ENCODE results near the gene NTRK3. TPM values are rescaled to one million over a fixed set of nuclear protein-coding genes. Genes with fewer than 3 reads are reported as not detected.

The NTRK3 gene
- total RNA-seq, 4 donors from 2014 or later = 0.35 to 5.8 (median 3.0) TPM

DNA sequence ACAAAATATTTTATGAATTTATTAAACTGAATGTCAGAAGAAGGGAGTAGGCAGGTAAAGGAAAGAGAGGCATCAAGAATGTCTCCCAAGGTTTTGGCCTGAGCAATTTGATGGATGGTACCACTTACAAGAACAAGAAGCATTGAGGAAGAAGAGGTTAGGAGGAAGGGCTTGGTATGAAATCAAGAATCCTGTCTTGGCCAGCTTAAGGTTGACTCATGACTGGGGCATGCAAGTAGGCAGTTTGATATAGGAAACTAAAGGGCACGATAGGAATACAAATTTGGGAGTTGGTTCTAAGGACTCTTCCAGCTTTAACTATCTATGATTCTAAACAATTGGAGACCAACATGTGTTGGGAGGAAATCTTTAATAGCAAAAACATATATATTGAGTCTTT lies 79.1 kb downstream of the NTRK3 start:
- H3K36me3 ChIP-seq = no peaks in the 10 kb centered on the region
- H3K27ac ChIP-seq = no peak overlapping the region
- no peaks in the 10 kb centered on the region for H3K9me3 ChIP-seq
- H3K4me1 ChIP-seq = no peaks in the 10 kb centered on the region
- no peaks in the 10 kb centered on the region for H3K27me3 ChIP-seq
- no peak for DNase-seq
- no peak for TF ChIP-seq POLR2A (IDR thresholded peaks at IDR 0.05)
- TF ChIP-seq, protein P1, sequence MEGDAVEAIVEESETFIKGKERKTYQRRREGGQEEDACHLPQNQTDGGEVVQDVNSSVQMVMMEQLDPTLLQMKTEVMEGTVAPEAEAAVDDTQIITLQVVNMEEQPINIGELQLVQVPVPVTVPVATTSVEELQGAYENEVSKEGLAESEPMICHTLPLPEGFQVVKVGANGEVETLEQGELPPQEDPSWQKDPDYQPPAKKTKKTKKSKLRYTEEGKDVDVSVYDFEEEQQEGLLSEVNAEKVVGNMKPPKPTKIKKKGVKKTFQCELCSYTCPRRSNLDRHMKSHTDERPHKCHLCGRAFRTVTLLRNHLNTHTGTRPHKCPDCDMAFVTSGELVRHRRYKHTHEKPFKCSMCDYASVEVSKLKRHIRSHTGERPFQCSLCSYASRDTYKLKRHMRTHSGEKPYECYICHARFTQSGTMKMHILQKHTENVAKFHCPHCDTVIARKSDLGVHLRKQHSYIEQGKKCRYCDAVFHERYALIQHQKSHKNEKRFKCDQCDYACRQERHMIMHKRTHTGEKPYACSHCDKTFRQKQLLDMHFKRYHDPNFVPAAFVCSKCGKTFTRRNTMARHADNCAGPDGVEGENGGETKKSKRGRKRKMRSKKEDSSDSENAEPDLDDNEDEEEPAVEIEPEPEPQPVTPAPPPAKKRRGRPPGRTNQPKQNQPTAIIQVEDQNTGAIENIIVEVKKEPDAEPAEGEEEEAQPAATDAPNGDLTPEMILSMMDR (IDR thresholded peaks at IDR 0.05) = no peak
- no peak overlapping the region for H3K4me3 ChIP-seq

- TF ChIP-seq, protein P1 (IDR thresholded peaks at IDR 0.05) = no peak
- TF ChIP-seq POLR2A (IDR thresholded peaks at IDR 0.05) = no peak
- Histone ChIP-seq H3K4me1 (no peaks in the 10 kb centered on the region), H3K27ac (no peak overlapping the region), H3K27me3 (no peaks in the 10 kb centered on the region), H3K9me3 (no peaks in the 10 kb centered on the region), H3K36me3 (no peaks in the 10 kb centered on the region), H3K4me3 (no peak overlapping the region)
- DNase-seq = no peak
These were observed 82.0 kb downstream of the NTRK3 start for GRCh38 chr15:88174571-88174970.

DNA sequence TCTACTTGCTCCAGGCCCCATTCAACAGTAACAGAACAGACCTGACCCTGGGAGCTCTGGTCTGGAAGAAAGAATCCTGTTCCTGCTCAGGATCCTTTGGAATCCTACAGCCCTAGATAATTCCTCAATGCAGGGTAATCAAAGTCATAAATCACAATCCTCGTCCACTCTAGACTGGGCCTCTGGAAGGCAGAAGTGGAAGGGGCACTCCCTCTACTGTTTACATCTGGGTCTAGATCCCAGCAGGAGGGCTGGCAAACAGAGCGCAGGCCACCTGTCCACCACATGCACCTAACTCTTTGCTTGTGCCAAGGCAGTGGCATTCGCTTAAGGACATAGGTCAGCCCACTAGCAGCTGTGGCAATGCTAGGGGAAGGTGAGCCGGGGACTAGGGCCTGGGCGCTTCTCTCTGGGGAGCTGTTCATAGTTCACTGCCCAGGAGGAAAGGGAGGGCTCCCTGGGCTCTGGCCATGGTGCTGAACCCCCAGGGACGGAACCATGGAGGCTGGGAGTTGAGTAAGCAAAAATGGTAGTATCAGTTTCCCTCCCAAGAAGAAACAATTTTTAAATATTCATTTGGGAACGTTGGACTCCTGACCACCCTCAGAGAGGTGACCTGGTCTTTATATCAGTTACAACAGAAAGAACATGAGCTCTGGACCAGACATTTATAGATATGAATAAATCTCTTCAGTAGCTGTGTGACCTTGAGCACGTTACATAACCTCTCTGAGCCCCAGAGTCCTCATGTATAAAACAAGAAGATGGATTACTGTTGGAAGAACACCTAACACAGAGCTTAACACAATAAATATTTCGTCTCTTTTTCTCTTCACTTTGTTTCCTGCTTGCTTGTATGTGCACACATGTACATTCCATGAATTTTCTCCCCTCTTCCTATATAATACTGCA lies 90.2 kb downstream of the NTRK3 start:
- H3K27ac ChIP-seq = no peak overlapping the region
- no peaks in the 10 kb centered on the region for H3K27me3 ChIP-seq
- no peak overlapping the region for H3K4me3 ChIP-seq
- no peaks in the 10 kb centered on the region for H3K36me3 ChIP-seq
- no peaks in the 10 kb centered on the region for H3K4me1 ChIP-seq
- no peak for DNase-seq
- TF ChIP-seq POLR2A (IDR thresholded peaks at IDR 0.05) = no peak
- TF ChIP-seq, protein P1 (IDR thresholded peaks at IDR 0.05) = no peak
- H3K9me3 ChIP-seq = no peaks in the 10 kb centered on the region

GRCh38 chr15:88161636-88162035 lies 94.9 kb downstream of the NTRK3 start:
- no peaks in the 10 kb centered on the region for H3K9me3 ChIP-seq
- H3K27me3 ChIP-seq = no peaks in the 10 kb centered on the region
- no peaks in the 10 kb centered on the region for H3K36me3 ChIP-seq
- no peak for TF ChIP-seq POLR2A (IDR thresholded peaks at IDR 0.05)
- TF ChIP-seq, protein P1 (IDR thresholded peaks at IDR 0.05) = no peak
- DNase-seq = no peak
- no peak overlapping the region for H3K4me3 ChIP-seq
- H3K27ac ChIP-seq = no peak overlapping the region
- H3K4me1 ChIP-seq = no peaks in the 10 kb centered on the region

DNA sequence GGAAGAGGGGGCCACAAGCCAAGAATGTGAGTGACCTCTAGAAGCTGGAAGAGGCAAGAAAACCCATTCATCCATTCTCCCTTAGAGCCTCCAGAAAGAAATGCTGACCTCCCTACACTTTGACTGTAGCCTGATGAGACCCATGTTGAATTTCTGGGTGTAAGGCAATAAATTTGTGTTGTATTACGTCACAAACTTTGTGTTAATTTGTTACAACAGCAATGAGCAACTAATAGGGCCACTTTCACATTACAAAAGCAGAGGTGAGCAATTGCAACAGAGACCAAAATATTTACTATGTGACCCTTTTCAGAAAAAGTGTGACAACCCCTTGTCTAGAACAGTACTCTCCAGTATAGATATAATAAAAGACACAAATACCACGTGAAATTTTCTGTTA lies 101.2 kb downstream of the NTRK3 start:
- H3K4me1 ChIP-seq = no peaks in the 10 kb centered on the region
- H3K9me3 ChIP-seq = no peaks in the 10 kb centered on the region
- no peak for DNase-seq
- no peak overlapping the region for H3K27ac ChIP-seq
- no peak overlapping the region for H3K4me3 ChIP-seq
- TF ChIP-seq, protein P1 (IDR thresholded peaks at IDR 0.05) = no peak
- no peak for TF ChIP-seq POLR2A (IDR thresholded peaks at IDR 0.05)
- no peaks in the 10 kb centered on the region for H3K27me3 ChIP-seq
- H3K36me3 ChIP-seq = no peaks in the 10 kb centered on the region
